H1 (cell line): ENCODE data around the gene KIF21A.

ENCODE experiments used
- CBX8 ChIP-seq: fragments of 300-800, 300-1000 bp; sonication (generic); IDR thresholded peaks from 2 replicates; pipeline ENCODE4 v1.7.1; 2016; ENCODE audit warnings: low read depth, low read length, borderline replicate concordance
- CTCF ChIP-seq, 3 experiments: IDR thresholded peaks; 1 replicate in 2 of 3; 2 replicates in 1 of 3; pipeline versions ENCODE4 v1.5.1 to v1.6.1; 2011; ENCODE audit warnings: low read length in 3 of 3, mild to moderate bottlenecking in 3 of 3, inconsistent platforms in 2 of 3, low read depth in 1 of 3, moderate library complexity in 1 of 3; ENCODE audit not compliant: insufficient read depth in 1 of 3; ENCODE audit errors: control extremely low read depth in 1 of 3
- EZH2 ChIP-seq: fragments of 200-600 bp; sonication (generic); IDR thresholded peaks from 2 replicates; pipeline ENCODE4 v1.7.1; 2012; ENCODE audit warnings: low read depth, mild to moderate bottlenecking, moderate library complexity, low read length, inconsistent platforms; ENCODE audit not compliant: severe bottlenecking
- POLR2A ChIP-seq, 2 experiments: IDR thresholded peaks; 1 replicate in 1 of 2; 2 replicates in 1 of 2; pipeline ENCODE4 v1.6.1; 2011; ENCODE audit warnings: low read depth in 2 of 2, low read length in 2 of 2, mild to moderate bottlenecking in 2 of 2; ENCODE audit errors: control extremely low read depth in 1 of 2

GRCh38 chr12:39448038-39448437 lies 5.1 kb upstream of the KIF21A start:
- TF ChIP-seq POLR2A (IDR thresholded peaks at IDR 0.05; ENCODE audit: control extremely low read depth in 1 of 2, low read depth in 2 of 2, low read length in 2 of 2) (no peak), EZH2 (no peak), CBX8 (no peak), CTCF (IDR thresholded peaks at IDR 0.05; ENCODE audit: control extremely low read depth in 1 of 3, insufficient read depth in 1 of 3, low read depth in 1 of 3, low read length in 3 of 3) (no peak)
